GM23338 (cell line): Measurements from ENCODE around the gene ERBB3.

ENCODE experiments used
- EZH2 ChIP-seq: fragments of 200-600 bp; sonication (generic); IDR thresholded peaks from one replicate; pipeline ENCODE4 v1.8.0; 2017; ENCODE audit warnings: antibody characterized with exemption, mild to moderate bottlenecking, low read depth; ENCODE audit not compliant: unreplicated experiment
- EZH2phosphoT487 ChIP-seq: fragments of 200-600 bp; sonication (generic); IDR thresholded peaks from one replicate; pipeline ENCODE4 v1.8.1; 2018; ENCODE audit warnings: antibody characterized with exemption; ENCODE audit not compliant: unreplicated experiment
- NANOG ChIP-seq: IDR thresholded peaks from 2 replicates; pipeline ENCODE4 v1.6.1; 2016; ENCODE audit warnings: antibody characterized with exemption, borderline replicate concordance
- POLR2AphosphoS5 ChIP-seq: IDR thresholded peaks from 2 replicates; pipeline ENCODE4 v1.6.1; 2016; ENCODE audit warnings: antibody characterized with exemption, low read depth
- TF ChIP-seq, protein P1 (sequence below), 2 experiments: fragments of 200-600 bp in 1 of 2; sonication (generic) in 1 of 2; conservative IDR thresholded peaks; 2 replicates each; pipeline versions ENCODE4 v1.5.1 to v1.6.1; 2016 to 2017; ENCODE audit warnings: antibody characterized with exemption in 2 of 2, low read depth in 2 of 2, mild to moderate bottlenecking in 2 of 2, moderate library complexity in 1 of 2
- TF ChIP-seq, protein P2 (sequence below): IDR thresholded peaks from one replicate; pipeline ENCODE4 v1.6.1; 2018; ENCODE audit warnings: antibody characterized with exemption; ENCODE audit not compliant: unreplicated experiment
- TF ChIP-seq, protein P3 (sequence below): IDR thresholded peaks from 2 replicates; pipeline ENCODE4 v1.6.1; 2016; ENCODE audit warnings: antibody characterized with exemption

DNA sequence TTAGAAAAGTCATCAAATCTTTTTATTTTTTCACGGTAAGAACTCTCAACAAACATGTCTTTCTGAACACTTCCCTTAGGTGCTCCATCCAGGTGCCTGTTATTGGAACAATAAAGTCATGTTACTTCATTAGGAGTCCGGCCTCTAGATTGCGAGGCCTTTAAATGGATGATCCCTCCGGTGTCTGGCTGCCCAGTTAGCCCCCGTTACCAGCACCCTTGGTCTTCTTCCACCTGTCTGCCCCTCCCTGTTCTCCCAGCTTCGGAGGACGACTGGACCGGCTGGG, 23.8 kb downstream of the ERBB3 start:
- TF ChIP-seq, protein P1, sequence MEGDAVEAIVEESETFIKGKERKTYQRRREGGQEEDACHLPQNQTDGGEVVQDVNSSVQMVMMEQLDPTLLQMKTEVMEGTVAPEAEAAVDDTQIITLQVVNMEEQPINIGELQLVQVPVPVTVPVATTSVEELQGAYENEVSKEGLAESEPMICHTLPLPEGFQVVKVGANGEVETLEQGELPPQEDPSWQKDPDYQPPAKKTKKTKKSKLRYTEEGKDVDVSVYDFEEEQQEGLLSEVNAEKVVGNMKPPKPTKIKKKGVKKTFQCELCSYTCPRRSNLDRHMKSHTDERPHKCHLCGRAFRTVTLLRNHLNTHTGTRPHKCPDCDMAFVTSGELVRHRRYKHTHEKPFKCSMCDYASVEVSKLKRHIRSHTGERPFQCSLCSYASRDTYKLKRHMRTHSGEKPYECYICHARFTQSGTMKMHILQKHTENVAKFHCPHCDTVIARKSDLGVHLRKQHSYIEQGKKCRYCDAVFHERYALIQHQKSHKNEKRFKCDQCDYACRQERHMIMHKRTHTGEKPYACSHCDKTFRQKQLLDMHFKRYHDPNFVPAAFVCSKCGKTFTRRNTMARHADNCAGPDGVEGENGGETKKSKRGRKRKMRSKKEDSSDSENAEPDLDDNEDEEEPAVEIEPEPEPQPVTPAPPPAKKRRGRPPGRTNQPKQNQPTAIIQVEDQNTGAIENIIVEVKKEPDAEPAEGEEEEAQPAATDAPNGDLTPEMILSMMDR (conservative IDR thresholded peaks at IDR 0.05; ENCODE audit: low read depth in 2 of 2) = no peak
- TF ChIP-seq POLR2AphosphoS5 (no peak), EZH2 (no peak), NANOG (no peak), EZH2phosphoT487 (no peak)
- TF ChIP-seq, protein P2, sequence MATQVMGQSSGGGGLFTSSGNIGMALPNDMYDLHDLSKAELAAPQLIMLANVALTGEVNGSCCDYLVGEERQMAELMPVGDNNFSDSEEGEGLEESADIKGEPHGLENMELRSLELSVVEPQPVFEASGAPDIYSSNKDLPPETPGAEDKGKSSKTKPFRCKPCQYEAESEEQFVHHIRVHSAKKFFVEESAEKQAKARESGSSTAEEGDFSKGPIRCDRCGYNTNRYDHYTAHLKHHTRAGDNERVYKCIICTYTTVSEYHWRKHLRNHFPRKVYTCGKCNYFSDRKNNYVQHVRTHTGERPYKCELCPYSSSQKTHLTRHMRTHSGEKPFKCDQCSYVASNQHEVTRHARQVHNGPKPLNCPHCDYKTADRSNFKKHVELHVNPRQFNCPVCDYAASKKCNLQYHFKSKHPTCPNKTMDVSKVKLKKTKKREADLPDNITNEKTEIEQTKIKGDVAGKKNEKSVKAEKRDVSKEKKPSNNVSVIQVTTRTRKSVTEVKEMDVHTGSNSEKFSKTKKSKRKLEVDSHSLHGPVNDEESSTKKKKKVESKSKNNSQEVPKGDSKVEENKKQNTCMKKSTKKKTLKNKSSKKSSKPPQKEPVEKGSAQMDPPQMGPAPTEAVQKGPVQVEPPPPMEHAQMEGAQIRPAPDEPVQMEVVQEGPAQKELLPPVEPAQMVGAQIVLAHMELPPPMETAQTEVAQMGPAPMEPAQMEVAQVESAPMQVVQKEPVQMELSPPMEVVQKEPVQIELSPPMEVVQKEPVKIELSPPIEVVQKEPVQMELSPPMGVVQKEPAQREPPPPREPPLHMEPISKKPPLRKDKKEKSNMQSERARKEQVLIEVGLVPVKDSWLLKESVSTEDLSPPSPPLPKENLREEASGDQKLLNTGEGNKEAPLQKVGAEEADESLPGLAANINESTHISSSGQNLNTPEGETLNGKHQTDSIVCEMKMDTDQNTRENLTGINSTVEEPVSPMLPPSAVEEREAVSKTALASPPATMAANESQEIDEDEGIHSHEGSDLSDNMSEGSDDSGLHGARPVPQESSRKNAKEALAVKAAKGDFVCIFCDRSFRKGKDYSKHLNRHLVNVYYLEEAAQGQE = no peak
- TF ChIP-seq, protein P3, sequence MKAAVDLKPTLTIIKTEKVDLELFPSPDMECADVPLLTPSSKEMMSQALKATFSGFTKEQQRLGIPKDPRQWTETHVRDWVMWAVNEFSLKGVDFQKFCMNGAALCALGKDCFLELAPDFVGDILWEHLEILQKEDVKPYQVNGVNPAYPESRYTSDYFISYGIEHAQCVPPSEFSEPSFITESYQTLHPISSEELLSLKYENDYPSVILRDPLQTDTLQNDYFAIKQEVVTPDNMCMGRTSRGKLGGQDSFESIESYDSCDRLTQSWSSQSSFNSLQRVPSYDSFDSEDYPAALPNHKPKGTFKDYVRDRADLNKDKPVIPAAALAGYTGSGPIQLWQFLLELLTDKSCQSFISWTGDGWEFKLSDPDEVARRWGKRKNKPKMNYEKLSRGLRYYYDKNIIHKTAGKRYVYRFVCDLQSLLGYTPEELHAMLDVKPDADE = no peak
